T-helper 22 cell (primary cell): ENCODE results near the gene BICC1.

Experiments
- DNase-seq: peaks from one replicate; pipeline ENCODE4 v3.0.0-alpha.2; 2020; ENCODE audit warnings: low read depth

The BICC1 gene

DNA sequence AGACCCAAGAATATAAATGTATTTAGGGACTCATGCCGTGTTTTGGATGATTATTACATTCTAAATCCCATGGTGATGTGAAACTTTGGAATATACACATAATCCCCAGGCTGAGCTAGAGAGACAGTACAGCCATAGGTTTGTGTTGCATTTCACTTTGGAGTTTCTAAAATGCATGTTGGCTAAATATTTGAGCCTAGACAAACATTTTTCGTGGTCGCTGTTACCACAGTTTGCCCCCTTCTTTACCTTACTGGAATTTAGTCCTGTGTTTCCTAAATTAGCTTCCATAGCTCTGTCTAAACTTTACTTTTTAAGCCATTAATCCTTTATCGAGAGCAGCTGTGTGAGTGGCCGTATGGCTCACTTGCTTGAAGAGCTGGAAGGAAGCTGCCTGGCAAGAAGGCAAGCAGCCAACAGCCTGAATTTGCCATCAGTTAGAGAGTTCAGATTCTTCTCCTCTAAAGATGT is 192.0 kb downstream of the BICC1 start:
- DNase-seq, result no peak

DNA sequence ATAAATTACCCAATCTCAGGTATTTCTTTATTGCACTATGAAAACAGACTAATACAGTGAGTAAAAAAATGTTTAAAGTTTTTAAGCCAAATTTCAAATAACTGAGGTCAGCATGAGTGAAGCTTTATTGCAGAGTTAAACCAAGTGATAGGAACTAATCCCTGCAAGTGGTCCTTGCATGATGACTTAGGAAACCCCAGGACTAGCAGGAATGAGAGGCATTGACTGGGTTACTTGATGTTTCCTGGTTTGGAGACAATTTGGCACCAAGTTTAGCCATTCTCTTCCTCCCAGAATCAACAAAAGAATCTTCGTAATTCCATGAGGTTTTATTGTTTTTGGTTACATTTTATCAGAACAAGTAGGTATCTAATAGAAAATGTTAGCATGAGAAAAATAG is 194.2 kb downstream of the BICC1 start:
- DNase-seq, result no peak

DNA sequence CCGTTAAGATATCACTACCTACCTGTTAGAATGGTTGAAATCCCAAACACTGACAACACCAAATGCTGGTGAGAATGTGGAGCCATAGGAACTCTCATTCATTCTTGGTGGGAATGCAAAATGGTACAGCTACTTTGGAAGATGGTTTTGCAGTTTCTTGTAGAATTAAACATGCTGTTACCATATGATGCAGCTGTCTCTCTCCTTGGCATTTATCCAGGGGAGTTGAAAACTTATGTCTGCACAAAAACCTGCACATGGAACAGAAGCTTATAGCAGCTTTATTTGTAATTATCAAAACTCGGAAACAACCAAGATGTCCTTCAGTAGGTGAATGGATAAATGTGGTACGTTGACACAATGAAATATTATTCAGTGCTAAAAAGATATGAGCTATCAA is 199.5 kb downstream of the BICC1 start:
- DNase-seq, result no peak

DNA sequence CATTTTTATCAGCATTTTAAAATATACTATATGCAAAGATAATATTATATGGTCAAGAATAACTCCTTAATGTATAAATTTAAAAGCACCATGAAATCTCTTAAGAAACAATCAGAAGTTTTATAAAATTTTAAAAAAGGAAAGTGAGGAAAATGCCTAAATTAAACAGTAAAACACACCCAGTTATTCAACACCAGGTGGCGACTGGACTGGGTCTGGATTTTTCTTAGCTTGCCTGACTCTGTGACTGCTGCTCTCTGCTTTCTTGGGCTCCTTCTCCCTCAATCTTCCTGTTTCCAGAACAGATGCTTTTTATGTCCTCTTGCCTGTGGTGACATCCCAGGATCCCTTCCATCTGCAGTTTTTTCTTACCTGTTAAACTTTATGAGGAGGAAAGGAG is 200.3 kb downstream of the BICC1 start:
- no peak for DNase-seq

DNA sequence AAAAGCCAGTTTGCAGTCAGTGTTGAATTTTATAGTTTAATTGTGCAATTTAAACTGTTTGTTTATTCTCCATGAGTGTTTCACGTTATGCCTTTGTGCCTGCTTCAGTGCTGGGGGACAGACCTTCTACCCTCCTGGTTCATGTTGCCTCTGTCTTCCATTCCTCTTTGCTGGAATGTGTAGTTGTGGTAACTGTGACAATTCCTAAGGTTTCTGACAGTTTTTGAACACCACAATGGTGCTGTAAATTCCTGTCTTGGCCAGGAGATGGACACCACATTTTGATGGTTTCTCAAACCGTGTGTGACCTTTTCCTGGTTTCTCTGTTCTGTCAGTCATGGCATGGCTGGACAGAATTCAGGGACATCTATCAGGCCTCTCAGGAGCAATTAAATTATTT is 201.7 kb downstream of the BICC1 start:
- no peak for DNase-seq

DNA sequence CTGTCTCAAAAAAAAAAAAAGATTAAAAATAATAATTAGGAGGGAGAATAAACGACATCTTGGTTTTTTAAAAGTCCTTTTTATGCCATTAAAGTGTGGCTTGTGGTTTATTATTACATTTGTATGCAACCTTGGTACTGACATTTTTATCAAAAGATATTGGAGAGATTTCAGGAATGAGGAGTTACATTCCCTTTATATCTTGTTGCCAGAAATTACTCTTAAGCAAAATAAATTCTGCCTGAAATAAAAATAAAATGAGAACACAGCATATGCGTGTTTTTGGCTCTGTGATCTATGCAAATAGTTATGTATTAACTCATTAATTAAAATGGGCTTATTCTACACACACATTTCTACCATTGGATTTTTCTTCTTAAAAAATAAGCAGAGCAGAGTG is 202.4 kb downstream of the BICC1 start:
- no peak for DNase-seq

DNA sequence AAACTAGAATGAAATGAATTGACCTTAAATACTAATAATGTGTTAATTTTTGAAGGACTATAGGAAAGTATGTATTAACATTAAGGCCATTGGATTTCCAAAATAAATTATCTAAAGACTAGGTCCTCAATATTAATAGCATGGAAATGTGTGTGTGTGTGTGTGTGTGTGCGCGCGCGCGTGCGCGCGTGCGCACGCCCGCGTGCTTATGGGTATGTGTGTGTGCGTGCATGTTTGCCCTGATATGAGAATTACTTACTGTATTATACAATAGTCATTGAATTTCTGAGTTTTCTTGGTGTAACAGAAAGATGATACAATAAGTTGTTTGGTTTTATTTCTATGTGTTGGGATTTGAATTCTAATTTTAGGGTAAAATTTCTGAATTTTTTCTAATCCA is 205.9 kb downstream of the BICC1 start:
- no peak for DNase-seq

DNA sequence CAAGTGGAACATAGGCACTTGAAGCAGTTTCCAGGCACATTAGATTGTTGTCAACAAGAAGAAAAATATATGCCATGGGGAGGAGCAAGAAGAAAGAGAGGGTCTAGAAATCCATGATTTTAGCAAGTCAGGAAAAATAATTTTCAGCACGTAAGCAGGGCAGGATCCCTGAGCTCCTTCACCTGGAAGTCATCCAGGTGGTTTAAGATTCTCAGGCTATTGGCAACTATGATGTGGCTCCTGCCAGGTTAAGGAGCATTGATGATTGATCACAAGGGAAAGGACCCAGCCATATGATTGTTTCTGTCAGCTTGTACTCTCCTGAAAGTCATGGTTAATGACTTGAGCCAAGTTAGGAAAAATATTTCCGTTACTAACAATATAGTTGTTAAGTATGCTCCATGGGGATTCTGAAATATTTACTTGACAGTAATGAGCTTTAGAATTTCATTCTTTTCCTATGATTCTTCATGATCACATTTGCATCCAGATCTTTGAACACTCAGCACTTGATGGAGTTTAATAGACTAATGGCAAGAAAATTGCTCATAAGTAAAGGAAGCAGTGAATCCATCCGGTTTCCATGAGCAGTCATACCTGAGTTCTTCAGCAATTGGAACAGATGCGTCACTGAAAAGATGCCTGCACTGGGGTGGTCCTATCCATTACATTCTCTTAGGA is 209.1 kb downstream of the BICC1 start:
- DNase-seq, result no peak

DNA sequence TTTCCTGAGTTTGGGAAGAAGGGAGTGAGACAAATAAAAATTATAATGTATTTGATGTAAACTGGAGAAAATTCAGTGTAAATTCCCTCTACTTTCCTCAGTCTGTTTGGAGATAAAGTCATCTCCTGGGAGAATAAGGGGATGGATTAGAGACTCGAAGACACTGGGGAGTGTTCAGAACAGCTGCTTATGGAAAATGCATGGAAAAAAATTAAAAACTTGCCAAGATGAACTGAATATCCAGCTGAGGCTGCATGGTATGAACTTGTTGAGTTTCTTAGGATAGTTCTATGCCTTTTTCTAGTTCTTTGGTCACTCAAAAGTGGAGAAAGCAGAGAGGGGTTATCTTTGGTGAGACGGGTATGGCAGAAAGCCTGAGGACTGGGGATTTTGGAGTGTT is 210.5 kb downstream of the BICC1 start:
- no peak for DNase-seq

DNA sequence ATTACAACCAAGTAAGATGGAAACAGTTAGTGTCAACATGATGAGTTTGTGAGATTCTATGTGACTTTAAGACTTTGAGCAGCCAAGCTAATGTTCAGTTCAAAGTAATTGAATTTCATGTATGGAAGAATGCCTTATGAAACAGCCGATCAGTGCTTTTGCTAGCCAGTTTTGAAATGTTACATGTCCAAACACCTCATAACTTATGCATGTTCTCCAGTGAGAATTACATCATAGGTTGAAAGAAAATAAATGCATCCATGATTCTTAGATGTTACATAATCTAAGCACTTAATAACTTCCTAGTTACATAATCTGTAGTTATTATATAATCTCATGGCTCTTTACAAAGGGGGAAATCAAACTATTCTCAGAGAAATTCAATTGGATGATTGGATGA is 211.3 kb downstream of the BICC1 start:
- DNase-seq, result no peak

DNA sequence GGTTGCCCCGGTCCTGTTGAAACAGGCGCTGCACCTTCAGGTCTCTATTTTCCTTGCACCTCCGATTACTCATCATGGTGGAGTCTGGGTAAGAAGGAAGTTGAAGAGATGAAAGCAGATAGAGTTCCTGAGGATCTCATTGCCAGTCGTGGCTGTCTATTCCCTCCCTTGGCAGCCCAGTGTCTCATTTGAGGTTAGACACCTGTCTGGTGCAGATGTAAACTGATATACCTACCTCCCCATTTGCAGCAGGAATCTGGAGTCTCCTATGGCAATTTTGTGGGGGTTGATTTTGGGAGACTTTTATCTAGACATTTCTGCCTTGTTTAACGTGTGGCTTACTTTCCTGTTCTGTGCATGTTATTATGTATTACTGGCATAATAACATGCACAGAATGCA is 212.1 kb downstream of the BICC1 start:
- no peak for DNase-seq

DNA sequence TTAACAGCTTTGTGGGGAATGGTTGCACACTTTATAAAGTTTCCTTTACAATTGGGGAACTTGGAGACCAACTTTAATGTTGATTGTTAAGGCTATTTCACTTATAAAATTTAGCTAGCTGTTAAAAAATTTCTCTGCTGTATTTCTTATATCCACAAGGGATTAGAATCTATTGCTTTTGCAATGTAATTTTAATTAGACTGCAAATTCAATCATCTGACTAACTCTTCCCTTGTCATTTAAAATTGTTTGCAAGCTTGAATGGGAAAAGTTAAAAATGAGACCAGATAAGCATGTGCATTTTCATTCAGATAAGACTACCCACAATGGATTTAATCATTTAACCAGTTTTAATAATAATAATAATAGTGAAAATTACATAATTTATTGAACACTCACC is 213.2 kb downstream of the BICC1 start:
- DNase-seq, result no peak

DNA sequence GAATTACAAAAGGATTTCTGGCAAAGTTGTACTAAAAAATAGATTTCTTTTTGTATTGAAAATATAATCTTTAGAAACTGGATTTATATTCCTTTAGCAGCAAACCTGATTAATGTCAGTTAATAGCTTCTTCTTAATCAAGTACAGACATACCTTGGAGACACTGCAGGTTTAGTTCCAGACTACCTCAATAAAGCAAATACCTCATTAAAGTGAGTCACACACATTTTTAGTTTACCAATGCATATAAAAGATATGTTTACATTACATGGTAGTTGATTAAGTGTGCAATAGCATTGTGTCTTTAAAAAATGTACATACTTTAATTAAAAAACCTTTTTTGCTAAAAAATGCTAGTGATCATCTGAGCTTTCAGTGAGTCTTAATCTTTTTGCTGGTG is 215.0 kb downstream of the BICC1 start:
- DNase-seq, result no peak

DNA sequence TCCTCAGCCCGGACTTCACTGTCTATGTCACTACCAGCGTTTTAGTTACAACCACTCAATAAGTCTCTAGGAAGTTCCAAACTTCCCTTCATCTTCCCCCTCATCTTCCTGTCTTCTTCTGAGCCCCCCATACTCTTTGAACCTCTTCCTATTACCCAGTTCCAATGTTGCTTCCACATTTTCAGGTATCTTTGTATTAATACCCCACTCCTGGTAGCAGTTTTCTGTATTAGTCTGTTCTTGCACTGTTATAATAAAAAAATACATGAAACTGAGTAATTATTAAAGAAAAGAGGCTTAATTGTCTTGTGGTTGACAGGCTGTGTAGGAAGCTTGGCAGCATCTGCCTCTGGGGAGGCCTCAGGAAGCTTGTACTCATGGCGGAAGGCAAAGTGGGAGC is 218.6 kb downstream of the BICC1 start:
- DNase-seq, result no peak

DNA sequence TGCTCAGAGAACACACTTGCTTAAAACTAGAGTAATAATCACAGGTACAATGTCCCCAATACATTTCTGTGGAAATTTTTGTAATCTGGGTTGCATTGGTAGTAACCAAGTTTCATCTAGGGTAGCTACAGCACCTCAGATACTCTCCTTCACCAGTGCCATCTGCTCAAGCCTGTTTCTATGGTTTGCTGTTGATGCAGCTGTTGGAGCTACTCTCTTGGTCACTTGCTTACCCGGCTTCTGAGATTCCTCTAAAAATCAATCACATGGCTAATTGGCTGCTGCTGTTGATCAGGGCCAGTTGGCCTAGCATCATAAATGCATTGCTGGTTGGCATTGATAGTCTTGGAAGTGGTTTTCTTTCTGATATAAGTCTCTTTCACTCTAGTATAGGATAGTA is 220.8 kb downstream of the BICC1 start:
- DNase-seq, result no peak

DNA sequence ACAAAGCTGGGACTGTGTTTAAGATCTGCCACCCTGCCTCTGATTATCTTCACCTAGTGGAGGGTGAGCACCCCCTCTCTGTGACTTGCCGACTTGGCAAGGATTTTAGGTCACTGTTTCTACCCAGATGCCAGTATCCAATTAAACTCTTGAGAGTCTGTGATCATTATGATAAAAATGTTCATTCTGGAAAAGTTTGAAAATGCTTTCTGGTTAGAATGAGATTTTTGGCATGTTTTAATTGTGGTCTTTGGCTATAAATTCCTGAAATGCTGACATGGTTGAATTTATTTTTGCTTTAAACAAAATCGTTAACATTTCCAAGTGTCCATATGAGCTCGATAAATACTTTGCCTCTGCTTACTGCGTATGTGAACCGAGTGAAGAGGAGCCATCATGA is 221.4 kb downstream of the BICC1 start:
- no peak for DNase-seq

DNA sequence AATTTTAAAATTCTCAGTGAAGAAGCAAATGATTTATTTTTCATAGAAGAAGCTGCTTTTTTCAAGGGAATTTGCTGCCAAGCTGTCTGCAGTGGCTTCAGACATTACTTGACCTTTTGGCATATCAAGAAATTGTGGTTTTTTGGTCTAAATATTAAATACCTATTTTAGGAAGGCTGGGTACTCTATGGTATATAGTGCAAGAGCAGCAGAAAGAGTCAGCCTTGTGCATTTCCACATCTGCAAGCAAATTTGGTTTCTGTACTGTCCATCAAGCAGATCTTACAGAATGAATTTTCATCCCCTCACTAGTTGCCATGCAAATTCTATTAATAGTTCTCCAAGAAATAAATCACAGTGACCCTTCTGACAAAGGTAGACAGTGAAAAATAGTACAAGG is 222.0 kb downstream of the BICC1 start:
- DNase-seq, result no peak

DNA sequence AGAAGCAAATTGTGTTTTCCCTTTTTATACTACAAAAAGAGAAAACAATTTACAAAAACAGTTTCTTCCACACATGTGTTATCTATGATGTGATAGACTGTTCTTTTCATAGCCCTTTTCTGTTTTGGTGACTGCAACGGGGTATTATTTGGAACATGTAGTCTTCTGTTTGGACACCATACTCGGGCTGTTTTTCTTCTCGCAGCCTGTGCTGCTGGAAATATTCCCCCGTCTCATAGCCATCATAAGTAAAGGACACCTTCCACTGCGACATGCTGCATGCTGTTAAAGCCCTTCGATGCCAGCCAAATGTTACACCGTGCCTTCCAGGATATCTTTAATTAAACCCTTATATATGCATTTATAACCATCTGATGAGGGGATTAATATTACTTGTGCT is 222.4 kb downstream of the BICC1 start:
- no peak for DNase-seq

DNA sequence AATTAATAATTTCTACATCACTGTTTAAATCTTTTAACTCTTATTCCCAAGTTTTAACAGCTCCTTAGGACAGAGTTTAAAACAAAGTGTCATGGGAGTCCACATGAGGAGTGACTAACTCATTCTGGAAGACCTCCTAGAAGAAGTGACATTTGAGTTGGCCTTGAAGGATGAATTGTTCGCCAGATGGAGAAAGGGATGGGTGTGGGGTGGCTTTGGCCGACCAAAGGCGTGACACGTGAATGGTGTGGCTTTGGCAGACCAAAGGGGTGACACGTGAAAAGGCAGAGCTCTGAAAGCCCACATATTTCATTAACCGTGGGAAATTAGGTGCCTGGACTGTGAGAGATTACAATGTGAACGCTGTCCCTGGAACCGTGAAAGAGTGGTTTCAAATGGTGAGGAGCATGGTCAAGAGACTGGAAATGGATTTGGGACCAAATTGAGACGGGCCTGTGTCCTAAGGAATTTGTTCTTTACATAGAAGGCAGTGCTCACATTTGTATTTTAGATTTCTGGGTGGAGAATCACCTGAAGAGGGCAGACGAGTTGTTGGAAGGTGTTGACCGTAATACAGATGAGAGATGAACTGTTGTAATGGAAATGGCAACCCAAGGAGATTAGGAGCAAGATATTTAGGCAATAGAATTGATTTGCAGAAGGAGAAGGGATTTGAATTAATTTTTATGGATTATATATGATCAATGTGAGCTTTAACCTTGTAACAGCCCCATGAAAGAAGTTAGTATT is 228.1 kb downstream of the BICC1 start:
- DNase-seq, result no peak

DNA sequence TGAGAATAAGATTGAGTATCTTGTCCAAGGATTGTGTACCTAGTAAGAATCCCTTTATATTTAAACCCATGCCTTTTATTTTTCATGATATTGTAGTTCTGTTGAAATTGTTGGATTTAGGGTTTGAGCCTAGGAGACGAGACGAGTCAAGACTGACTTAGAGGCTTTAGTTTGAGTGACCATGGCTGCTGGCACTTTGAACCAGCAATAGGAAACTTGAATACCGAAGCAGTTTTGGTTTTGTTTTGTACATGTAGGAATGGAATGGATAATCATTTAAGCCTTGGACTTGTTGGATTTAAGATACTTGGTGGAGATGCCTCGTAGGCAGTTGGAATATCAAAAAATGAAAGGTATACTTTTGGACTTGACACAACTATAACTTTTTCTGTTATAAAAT is 229.0 kb downstream of the BICC1 start:
- DNase-seq, result no peak

DNA sequence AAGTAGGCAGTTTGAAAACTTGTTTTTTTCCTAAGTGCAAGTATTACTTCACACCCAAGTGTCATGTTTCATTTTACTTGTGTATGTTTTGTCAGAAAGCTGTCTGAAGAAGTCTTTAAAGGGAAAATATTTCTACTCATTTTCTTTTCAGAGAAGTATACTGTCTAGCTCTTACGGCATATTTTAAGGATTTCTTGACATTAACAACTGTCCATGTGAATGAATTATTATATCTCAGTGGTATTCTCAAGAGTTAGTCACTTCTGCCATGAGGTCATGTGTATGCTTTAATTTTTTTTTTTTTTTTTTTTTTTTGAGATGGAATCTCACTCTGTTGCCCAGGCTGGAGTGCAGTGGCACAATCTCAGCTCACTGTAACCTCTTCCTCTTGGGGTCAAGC is 229.5 kb downstream of the BICC1 start:
- no peak for DNase-seq

DNA sequence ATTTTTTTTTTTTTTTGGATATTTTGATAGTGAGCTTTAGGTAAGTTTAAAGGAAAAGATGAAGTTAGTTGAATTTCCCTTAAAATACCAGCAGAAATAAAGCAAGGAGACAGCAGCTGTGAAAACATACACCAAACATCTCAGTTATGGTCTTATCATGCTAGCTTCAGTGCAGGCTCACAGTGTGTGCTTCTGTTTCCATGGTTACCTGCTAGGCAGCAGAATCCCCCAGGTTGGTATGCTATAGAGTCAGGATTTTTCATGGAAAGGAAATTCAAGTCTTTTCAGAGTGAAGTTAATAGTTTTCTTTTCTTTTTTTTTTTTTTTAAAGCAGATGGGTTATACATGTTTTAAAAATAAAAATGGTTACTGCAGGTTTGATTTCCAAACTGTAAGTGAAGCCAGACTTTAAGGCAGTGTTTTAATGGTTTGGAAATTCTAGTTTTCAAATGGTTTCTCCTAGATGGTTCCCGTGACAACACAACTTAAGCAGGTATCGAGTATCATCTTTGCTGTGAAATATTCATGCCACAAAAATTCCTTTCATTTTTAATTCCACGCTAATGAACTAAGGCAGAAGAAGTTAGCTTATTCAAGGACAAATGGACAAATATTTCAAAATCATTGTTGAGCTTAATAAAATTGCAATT is 230.9 kb downstream of the BICC1 start:
- DNase-seq, result no peak

DNA sequence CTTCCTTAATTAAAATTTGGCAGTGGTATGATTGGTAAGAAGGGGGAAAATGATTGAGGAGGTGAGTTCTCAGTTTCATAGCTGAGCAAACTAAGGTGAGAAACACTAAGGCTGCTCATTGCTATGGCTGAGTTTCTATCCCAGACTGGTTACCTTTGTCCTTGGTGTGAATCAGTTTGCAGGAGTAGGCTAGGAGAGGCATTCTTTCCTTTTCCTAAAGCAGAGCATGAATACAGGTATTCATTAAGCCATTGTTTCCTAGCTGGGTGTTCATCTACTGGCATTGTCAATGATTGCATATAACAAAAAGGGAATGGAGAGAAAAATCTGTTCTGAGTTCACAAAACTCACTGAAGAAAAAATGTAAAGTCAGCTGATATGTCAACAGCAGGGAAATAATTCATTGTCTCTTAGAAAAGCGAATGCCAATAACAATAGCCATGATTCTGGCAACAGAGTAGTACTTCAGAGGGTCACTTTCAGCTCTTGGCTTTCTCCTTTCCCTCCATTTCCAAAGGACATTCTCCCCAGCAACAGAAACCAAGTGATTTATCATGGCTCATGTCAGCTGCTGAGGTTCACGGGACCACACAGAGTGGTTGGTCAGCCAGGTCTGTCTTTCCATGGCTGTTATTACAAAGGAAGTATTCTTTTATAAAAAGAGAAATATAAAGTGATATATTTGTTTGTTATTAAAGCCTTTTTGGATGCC is 234.0 kb downstream of the BICC1 start:
- DNase-seq, result no peak
